Kidney epithelial cell (primary cell): ENCODE data around the gene ZFP62. TPM values are rescaled to one million over a fixed set of nuclear protein-coding genes. Genes with fewer than 3 reads are reported as not detected.

ENCODE experiments used
- DNase-seq: peaks from one replicate; pipeline ENCODE4 v3.0.0-alpha.2; 2010; ENCODE audit warnings: low read depth
- H3K27me3 ChIP-seq: 2 replicates; pipeline ENCODE4 v1.6.0; 2011; ENCODE audit warnings: low read length; ENCODE audit not compliant: control insufficient read depth, insufficient read depth
- H3K36me3 ChIP-seq: 2 replicates; pipeline ENCODE4 v1.5.1; 2011; ENCODE audit warnings: low read length; ENCODE audit not compliant: control insufficient read depth, insufficient read depth
- H3K4me3 ChIP-seq: 2 replicates; pipeline ENCODE4 v1.5.1; 2011; ENCODE audit warnings: low read depth, mild to moderate bottlenecking, control low read depth, low read length
- CTCF ChIP-seq: IDR thresholded peaks from 2 replicates; pipeline ENCODE4 v1.5.1; 2011; ENCODE audit warnings: mild to moderate bottlenecking, moderate library complexity, low read length, control low read depth, inconsistent platforms; ENCODE audit not compliant: insufficient read depth, poor library complexity, severe bottlenecking
- total RNA-seq: library from RNA; depleted of rRNA; stranded (reverse); fragments of >200 nt; gene quantifications from 2 replicates; pipeline ENCODE4 v1.2.3, GENCODE V29; 2015

The ZFP62 gene
- total RNA-seq, 1 donor from 2014 or later: 26.0 TPM

GRCh38 chr5:180807046-180807445, 54.0 kb downstream of the ZFP62 start:
- no peak for DNase-seq
- Histone ChIP-seq H3K36me3 (peaks cover 1% of the 10 kb centered on the region), H3K4me3 (no peak overlapping the region), H3K27me3 (no peaks in the 10 kb centered on the region)
- TF ChIP-seq CTCF: no peak

GRCh38 chr5:180806351-180807011, 54.6 kb downstream of the ZFP62 start:
- H3K4me3 ChIP-seq: no peak overlapping the region
- TF ChIP-seq CTCF: no peak
- no peak for DNase-seq
- no peaks in the 10 kb centered on the region for H3K27me3 ChIP-seq
- H3K36me3 ChIP-seq: peaks cover 1% of the 10 kb centered on the region

- Histone ChIP-seq H3K36me3 (peaks cover 1% of the 10 kb centered on the region), H3K27me3 (no peaks in the 10 kb centered on the region), H3K4me3 (no peak overlapping the region)
- DNase-seq: no peak
- no peak for TF ChIP-seq CTCF
Measured at GRCh38 chr5:180804129-180804618, 56.9 kb downstream of the ZFP62 start.

- no peak for DNase-seq
- no peak for TF ChIP-seq CTCF
- H3K36me3 ChIP-seq: peaks cover 1% of the 10 kb centered on the region
- H3K4me3 ChIP-seq: peak overlapping the region; percentile 32
- H3K27me3 ChIP-seq: no peaks in the 10 kb centered on the region
Measured at GRCh38 chr5:180803181-180804128, 57.6 kb downstream of the ZFP62 start.

GRCh38 chr5:180802325-180803180, 58.5 kb downstream of the ZFP62 start, which contains the start of gene MGAT1:
MGAT1 (minus strand) TSS chr5:180802806; CDS start chr5:180792971, 9,835 bp downstream.
- TF ChIP-seq CTCF: no peak
- peak within 1 kb of the TSS; percentile 68 for H3K4me3 ChIP-seq
- DNase-seq: no peak
- peaks cover 1% of the 10 kb centered on the region for H3K36me3 ChIP-seq
- no peaks in the 10 kb centered on the region for H3K27me3 ChIP-seq
